ENCODE measurements around the gene TLE6. TPM values are rescaled to one million over a fixed set of nuclear protein-coding genes. Genes with fewer than 3 reads are reported as not detected.

The TLE6 gene
- polyA plus RNA-seq, 3 donors: not detected

GRCh38 chr19:2944775-2945574, 32.4 kb upstream of the TLE6 start, which contains the start of gene ZNF77:
TSS of gene ZNF77 (minus strand) at chr19:2944971. CDS start at chr19:2944840, 131 bp downstream.
- H3K4me3 Mint-ChIP-seq: peak within 1 kb of the TSS; percentile 85 to 94
- peaks cover 21% of the 10 kb centered on the region for H3K79me2 ChIP-seq (ENCODE audit: insufficient read depth, low read length)
- intact Hi-C loops (cut with micrococcal nuclease): loop anchor here (5.0 kb wide), 2 partner anchors 43 to 103 kb away; partner anchors contain the start of genes ZNF57 (in 2 of the 2) and ZNF555 (in 1 of the 2)

More at GRCh38 chr19:2944775-2945574, 32.4 kb upstream of the TLE6 start, which contains the start of gene ZNF77:
- Histone ChIP-seq H2AFZ (ENCODE audit: insufficient read depth, low read depth, low read length, poor library complexity, severe bottlenecking) (peak within 1 kb of the TSS; percentile 98), H4K20me1 (ENCODE audit: insufficient read depth, low read length) (no peaks in the 10 kb centered on the region), H3K36me3 (replicated peaks in 1 of 2; ENCODE audit: control insufficient read depth in 1 of 2, insufficient read depth in 2 of 2, low read length in 2 of 2) (no peaks in the 10 kb centered on the region), H3K9ac (ENCODE audit: insufficient read depth, low read length, poor library complexity, severe bottlenecking) (peak within 1 kb of the TSS; percentile 74), H3K4me2 (replicated peaks; ENCODE audit: extremely low read depth, low read length, poor library complexity, severe bottlenecking) (peak within 1 kb of the TSS; percentile 92), H3K4me3 (replicated peaks in 1 of 3; ENCODE audit: low read depth in 2 of 3, low read length in 3 of 3) (peak within 1 kb of the TSS; percentile 73 to 86 (median 76)), H3K4me1 (ENCODE audit: control insufficient read depth in 1 of 2, insufficient read depth in 2 of 2, low read length in 2 of 2) (peaks cover 24 to 29% of the 10 kb centered on the region in 2 donors), H3K9me3 (replicated peaks in 1 of 2; ENCODE audit: control insufficient read depth in 1 of 2, insufficient read depth in 1 of 2, low read length in 2 of 2) (no peaks in the 10 kb centered on the region), H3K27ac (ENCODE audit: low read depth in 1 of 2, low read length in 2 of 2) (peak within 1 kb of the TSS; percentile 82 to 91), H3K27me3 (ENCODE audit: control insufficient read depth in 2 of 2, insufficient read depth in 2 of 2, low read length in 2 of 2) (no peaks in the 10 kb centered on the region)
- Mint-ChIP-seq H3K27ac (peak within 1 kb of the TSS; percentile 95 to 99 (median 97)), H3K27me3 (ENCODE audit: low read depth in 3 of 3) (peaks cover 0 to 11% (median 0%) of the 10 kb centered on the region in 3 donors), H3K4me1 (peaks cover 25% of the 10 kb centered on the region), H3K36me3 (peaks cover 2 to 3% of the 10 kb centered on the region in 2 donors), H3K9me3 (peaks cover 0 to 12% (median 2%) of the 10 kb centered on the region in 7 donors)
- DNase-seq: peak; percentile 98 to 100 (median 98)
- WGBS (ENCODE audit: insufficient coverage): under 1% methylated on average over 71 of the region's 74 CpGs
- TF ChIP-seq, protein P1, sequence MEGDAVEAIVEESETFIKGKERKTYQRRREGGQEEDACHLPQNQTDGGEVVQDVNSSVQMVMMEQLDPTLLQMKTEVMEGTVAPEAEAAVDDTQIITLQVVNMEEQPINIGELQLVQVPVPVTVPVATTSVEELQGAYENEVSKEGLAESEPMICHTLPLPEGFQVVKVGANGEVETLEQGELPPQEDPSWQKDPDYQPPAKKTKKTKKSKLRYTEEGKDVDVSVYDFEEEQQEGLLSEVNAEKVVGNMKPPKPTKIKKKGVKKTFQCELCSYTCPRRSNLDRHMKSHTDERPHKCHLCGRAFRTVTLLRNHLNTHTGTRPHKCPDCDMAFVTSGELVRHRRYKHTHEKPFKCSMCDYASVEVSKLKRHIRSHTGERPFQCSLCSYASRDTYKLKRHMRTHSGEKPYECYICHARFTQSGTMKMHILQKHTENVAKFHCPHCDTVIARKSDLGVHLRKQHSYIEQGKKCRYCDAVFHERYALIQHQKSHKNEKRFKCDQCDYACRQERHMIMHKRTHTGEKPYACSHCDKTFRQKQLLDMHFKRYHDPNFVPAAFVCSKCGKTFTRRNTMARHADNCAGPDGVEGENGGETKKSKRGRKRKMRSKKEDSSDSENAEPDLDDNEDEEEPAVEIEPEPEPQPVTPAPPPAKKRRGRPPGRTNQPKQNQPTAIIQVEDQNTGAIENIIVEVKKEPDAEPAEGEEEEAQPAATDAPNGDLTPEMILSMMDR (IDR thresholded peaks at IDR 0.05): no peak
